ENCODE data around the gene PER1. TPM values are rescaled to one million over a fixed set of nuclear protein-coding genes. Genes with fewer than 3 reads are reported as not detected.

The PER1 gene
- total RNA-seq, 1 experiment from 2014 or later = 36.5 TPM

GRCh38 chr17:8103549-8103948 is 48.7 kb downstream of the PER1 start:
- no peak overlapping the region for H3T11ph ChIP-seq (ENCODE audit: low read length)
- H4K20me1 ChIP-seq (ENCODE audit: control insufficient read depth, insufficient read depth, insufficient read length) = no peaks in the 10 kb centered on the region
- H3K23ac ChIP-seq (ENCODE audit: insufficient read length, low read depth, low read length) = no peak overlapping the region
- DNase-seq = no peak
- H3K14ac ChIP-seq (ENCODE audit: insufficient read depth, low read length) = no peak overlapping the region
- no peaks in the 10 kb centered on the region for H3K23me2 ChIP-seq (ENCODE audit: insufficient read length, low read depth, low read length, poor library complexity, severe bottlenecking)
- H4K8ac ChIP-seq (replicated peaks; ENCODE audit: insufficient read length, low read depth, low read length) = no peak overlapping the region
- no peak overlapping the region for H3K9ac ChIP-seq (ENCODE audit: extremely low read depth, insufficient read length, low read length)
- no peak overlapping the region for H3K4me2 ChIP-seq (ENCODE audit: insufficient read depth, insufficient read length, low read length)
- H3K79me2 ChIP-seq (ENCODE audit: insufficient read depth, low read length) = no peaks in the 10 kb centered on the region
- no peak overlapping the region for H2AFZ ChIP-seq (ENCODE audit: low read length)
- H2AK5ac ChIP-seq (ENCODE audit: insufficient read length, low read length) = no peak overlapping the region
- H2BK5ac ChIP-seq (ENCODE audit: insufficient read length, low read length) = no peak overlapping the region
- TF ChIP-seq CTCF (conservative IDR thresholded peaks at IDR 0.05) = no peak
- no peak overlapping the region for H2BK15ac ChIP-seq (ENCODE audit: low read depth, low read length)
- Mint-ChIP-seq H3K9me3 (no peaks in the 10 kb centered on the region), H3K27me3 (ENCODE audit: low read depth) (peaks cover 32% of the 10 kb centered on the region), H3K4me1 (peaks cover 6 to 7% of the 10 kb centered on the region in 2 experiments), H3K36me3 (ENCODE audit: insufficient read depth in 1 of 3, low read depth in 3 of 3) (no peaks in the 10 kb centered on the region), H3K27ac (no peak overlapping the region), H3K4me3 (no peak overlapping the region)
- H4K5ac ChIP-seq (ENCODE audit: insufficient read length, low read depth, low read length) = no peak overlapping the region
- WGBS (ENCODE audit: extremely low coverage, insufficient read length, low lambda C conversion rate) = no CpG with 5 or more reads among the region's 4 CpGs
- H3K79me1 ChIP-seq (ENCODE audit: insufficient read depth, low read depth, low read length, poor library complexity, severe bottlenecking) = no peaks in the 10 kb centered on the region
- H2BK20ac ChIP-seq (ENCODE audit: low read depth, low read length, poor library complexity, severe bottlenecking) = no peak overlapping the region
- no peak overlapping the region for H4K91ac ChIP-seq (ENCODE audit: insufficient read length, low read depth, low read length)
- no peak overlapping the region for H2BK12ac ChIP-seq (ENCODE audit: insufficient read length, low read depth, low read length)
- H3K4ac ChIP-seq (ENCODE audit: low read depth, low read length) = no peak overlapping the region
- H3K18ac ChIP-seq (ENCODE audit: insufficient read length, low read depth, low read length) = no peak overlapping the region
- no peaks in the 10 kb centered on the region for H3K4me1 ChIP-seq (ENCODE audit: insufficient read depth, low read length)
- no peaks in the 10 kb centered on the region for H3K9me3 ChIP-seq (ENCODE audit: control insufficient read depth, low read depth, low read length)
- no peak overlapping the region for H3K27ac ChIP-seq (ENCODE audit: insufficient read length, low read depth, low read length)
- H2BK120ac ChIP-seq (ENCODE audit: low read depth, low read length, poor library complexity, severe bottlenecking) = no peak overlapping the region
- no peak overlapping the region for H3K56ac ChIP-seq (ENCODE audit: insufficient read length, low read depth, low read length)
- H3K27me3 ChIP-seq (ENCODE audit: insufficient read depth, low read length) = no peaks in the 10 kb centered on the region; the same call in 1 of the 2 replicates
